ENCODE measurements around the gene UPF1. TPM values are rescaled to one million over a fixed set of nuclear protein-coding genes. Genes with fewer than 3 reads are reported as not detected.

UPF1 gene
- polyA plus RNA-seq, 1 of the 3 experiments (the other 2 are of a cell fraction): 33.3 TPM

DNA sequence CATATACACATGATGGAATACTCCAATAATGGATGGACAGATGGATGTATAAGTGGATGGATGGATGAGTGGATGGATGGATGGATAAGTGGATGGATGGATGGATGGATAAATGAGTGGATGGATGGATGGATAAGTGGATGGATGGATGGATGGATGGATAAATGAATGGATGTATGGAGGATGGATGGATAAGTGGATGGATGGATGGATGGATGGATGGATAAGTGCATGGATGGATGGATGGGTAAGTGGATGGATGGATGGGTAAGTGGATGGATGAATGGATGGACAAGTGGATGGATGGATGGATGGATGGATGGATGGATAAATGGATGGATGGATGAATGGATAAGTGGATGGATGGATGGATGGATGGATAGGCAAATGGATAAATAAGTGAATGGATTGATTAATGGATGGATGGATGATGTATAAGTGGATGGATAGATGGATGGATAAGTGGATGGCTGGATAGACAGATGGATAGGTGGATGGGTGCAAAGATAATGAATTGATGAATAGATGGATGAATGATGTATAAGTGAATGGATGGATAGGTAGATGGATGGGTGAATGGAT, 32.3 kb upstream of the UPF1 start (continued):
- TF ChIP-seq RXRA (IDR thresholded peaks at IDR 0.05; ENCODE audit: borderline replicate concordance, low read depth): no peak
- TF ChIP-seq, protein P1, sequence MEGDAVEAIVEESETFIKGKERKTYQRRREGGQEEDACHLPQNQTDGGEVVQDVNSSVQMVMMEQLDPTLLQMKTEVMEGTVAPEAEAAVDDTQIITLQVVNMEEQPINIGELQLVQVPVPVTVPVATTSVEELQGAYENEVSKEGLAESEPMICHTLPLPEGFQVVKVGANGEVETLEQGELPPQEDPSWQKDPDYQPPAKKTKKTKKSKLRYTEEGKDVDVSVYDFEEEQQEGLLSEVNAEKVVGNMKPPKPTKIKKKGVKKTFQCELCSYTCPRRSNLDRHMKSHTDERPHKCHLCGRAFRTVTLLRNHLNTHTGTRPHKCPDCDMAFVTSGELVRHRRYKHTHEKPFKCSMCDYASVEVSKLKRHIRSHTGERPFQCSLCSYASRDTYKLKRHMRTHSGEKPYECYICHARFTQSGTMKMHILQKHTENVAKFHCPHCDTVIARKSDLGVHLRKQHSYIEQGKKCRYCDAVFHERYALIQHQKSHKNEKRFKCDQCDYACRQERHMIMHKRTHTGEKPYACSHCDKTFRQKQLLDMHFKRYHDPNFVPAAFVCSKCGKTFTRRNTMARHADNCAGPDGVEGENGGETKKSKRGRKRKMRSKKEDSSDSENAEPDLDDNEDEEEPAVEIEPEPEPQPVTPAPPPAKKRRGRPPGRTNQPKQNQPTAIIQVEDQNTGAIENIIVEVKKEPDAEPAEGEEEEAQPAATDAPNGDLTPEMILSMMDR (IDR thresholded peaks at IDR 0.05): no peak

DNA sequence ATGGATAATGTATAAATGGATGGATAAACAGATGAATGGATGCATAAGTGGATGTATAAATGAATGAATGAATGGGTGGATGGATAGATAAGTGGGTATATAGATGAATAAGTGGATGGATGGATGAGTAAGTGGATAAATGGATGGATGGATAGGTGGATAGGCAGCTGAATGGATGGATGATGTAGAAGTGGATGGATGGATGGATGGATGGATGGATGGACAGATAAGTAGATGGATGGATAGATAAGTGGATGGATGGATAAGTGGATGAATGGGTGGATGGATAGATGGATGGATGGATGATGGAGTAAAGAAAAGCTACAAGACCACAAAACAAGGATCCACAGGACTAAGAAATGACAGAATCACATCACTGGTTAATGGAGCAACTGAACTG, 31.7 kb upstream of the UPF1 start:
- H3K4me3 ChIP-seq (ENCODE audit: low read depth in 2 of 2, low read length in 1 of 2): no peak overlapping the region
- POLR2A ChIA-PET: no interaction called here

DNA sequence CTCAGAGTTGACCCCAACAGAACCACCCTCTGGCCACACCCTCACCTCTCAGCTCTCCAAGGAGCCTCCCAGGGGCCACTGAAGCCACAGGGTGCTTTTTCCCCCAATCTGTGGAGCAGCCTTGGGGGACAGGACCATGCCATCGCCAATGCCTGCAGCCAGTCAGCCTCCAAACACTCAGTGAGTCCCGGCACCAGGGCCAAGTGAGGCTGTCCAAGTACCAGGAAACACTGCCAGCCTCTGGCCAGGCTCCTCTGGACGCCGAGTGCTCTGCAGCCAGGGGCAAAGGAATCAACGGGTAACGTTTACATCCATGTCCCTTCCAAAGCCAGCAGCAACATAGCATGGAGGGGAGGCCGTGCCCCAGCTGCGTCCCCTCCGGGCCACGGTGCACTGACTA, 31.1 kb upstream of the UPF1 start:
- no peak for DNase-seq
- Histone ChIP-seq H3K4me3 (ENCODE audit: low read depth in 2 of 2, low read length in 1 of 2) (no peak overlapping the region), H3K27ac (ENCODE audit: low read depth in 2 of 2, low read length in 1 of 2) (no peak overlapping the region), H3K4me2 (no peak overlapping the region), H3K9me2 (no peaks in the 10 kb centered on the region), H3K79me2 (ENCODE audit: insufficient read depth) (no peaks in the 10 kb centered on the region), H3K9ac (no peak overlapping the region), H3K9me3 (no peaks in the 10 kb centered on the region), H3K4me1 (ENCODE audit: control insufficient read depth in 1 of 2, insufficient read depth in 2 of 2, low read depth in 1 of 2, low read length in 1 of 2) (peaks cover 0 to 2% of the 10 kb centered on the region in 2 experiments; a peak in 1 of 4 replicates), H3K36me3 (replicated peaks in 1 of 2; ENCODE audit: control insufficient read depth in 1 of 2, insufficient read depth in 2 of 2, low read length in 1 of 2) (no peaks in the 10 kb centered on the region), H3F3A (replicated peaks; ENCODE audit: insufficient read depth) (no peaks in the 10 kb centered on the region), H2AFZ (ENCODE audit: low read depth) (no peak overlapping the region), H3K27me3 (ENCODE audit: insufficient read depth) (0 out of 2 replicates have a peak, but pooled peaks cover 5% of the 10 kb centered on the region), H4K20me1 (ENCODE audit: insufficient read depth) (no peaks in the 10 kb centered on the region)
- 60% methylated on average over 1 of the region's 10 CpGs for WGBS (ENCODE audit: low lambda C conversion rate)
- POLR2A ChIA-PET: no interaction called here
- CTCF ChIA-PET: interaction anchor here (2.6 kb wide), 1 partner anchor 47 kb away, joined by 8 read pairs; no protein-coding TSS in a partner anchor
- TF ChIP-seq SMC3 (IDR thresholded peaks at IDR 0.05; ENCODE audit: low read depth, low read length) (no peak), ELF1 (IDR thresholded peaks at IDR 0.05) (no peak), MXI1 (IDR thresholded peaks at IDR 0.05; ENCODE audit: low read depth, low read length) (no peak), NRF1 (IDR thresholded peaks at IDR 0.05; ENCODE audit: low read depth, low read length) (no peak), EZH2phosphoT487 (IDR thresholded peaks at IDR 0.05; ENCODE audit: borderline replicate concordance, low read depth) (no peak), YY1 (IDR thresholded peaks at IDR 0.05; ENCODE audit: low read depth) (no peak)
- TF ChIP-seq, protein P2, sequence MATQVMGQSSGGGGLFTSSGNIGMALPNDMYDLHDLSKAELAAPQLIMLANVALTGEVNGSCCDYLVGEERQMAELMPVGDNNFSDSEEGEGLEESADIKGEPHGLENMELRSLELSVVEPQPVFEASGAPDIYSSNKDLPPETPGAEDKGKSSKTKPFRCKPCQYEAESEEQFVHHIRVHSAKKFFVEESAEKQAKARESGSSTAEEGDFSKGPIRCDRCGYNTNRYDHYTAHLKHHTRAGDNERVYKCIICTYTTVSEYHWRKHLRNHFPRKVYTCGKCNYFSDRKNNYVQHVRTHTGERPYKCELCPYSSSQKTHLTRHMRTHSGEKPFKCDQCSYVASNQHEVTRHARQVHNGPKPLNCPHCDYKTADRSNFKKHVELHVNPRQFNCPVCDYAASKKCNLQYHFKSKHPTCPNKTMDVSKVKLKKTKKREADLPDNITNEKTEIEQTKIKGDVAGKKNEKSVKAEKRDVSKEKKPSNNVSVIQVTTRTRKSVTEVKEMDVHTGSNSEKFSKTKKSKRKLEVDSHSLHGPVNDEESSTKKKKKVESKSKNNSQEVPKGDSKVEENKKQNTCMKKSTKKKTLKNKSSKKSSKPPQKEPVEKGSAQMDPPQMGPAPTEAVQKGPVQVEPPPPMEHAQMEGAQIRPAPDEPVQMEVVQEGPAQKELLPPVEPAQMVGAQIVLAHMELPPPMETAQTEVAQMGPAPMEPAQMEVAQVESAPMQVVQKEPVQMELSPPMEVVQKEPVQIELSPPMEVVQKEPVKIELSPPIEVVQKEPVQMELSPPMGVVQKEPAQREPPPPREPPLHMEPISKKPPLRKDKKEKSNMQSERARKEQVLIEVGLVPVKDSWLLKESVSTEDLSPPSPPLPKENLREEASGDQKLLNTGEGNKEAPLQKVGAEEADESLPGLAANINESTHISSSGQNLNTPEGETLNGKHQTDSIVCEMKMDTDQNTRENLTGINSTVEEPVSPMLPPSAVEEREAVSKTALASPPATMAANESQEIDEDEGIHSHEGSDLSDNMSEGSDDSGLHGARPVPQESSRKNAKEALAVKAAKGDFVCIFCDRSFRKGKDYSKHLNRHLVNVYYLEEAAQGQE (IDR thresholded peaks at IDR 0.05; ENCODE audit: low read depth, low read length): no peak

More for the DNA sequence above, 31.7 kb upstream of the UPF1 start:
- CTCF ChIA-PET: interaction anchor here (2.6 kb wide), 1 partner anchor 47 kb away, joined by 8 read pairs; no protein-coding TSS in a partner anchor
- TF ChIP-seq RFX5 (IDR thresholded peaks at IDR 0.05; ENCODE audit: low read length): no peak
- TF ChIP-seq, protein P3, sequence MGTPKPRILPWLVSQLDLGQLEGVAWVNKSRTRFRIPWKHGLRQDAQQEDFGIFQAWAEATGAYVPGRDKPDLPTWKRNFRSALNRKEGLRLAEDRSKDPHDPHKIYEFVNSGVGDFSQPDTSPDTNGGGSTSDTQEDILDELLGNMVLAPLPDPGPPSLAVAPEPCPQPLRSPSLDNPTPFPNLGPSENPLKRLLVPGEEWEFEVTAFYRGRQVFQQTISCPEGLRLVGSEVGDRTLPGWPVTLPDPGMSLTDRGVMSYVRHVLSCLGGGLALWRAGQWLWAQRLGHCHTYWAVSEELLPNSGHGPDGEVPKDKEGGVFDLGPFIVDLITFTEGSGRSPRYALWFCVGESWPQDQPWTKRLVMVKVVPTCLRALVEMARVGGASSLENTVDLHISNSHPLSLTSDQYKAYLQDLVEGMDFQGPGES (IDR thresholded peaks at IDR 0.05; ENCODE audit: low read depth, low read length): no peak
- TF ChIP-seq RXRA (IDR thresholded peaks at IDR 0.05; ENCODE audit: borderline replicate concordance, low read depth): no peak
- no peak for TF ChIP-seq NFIC (IDR thresholded peaks at IDR 0.05; ENCODE audit: borderline replicate concordance)
- TF ChIP-seq, protein P4, sequence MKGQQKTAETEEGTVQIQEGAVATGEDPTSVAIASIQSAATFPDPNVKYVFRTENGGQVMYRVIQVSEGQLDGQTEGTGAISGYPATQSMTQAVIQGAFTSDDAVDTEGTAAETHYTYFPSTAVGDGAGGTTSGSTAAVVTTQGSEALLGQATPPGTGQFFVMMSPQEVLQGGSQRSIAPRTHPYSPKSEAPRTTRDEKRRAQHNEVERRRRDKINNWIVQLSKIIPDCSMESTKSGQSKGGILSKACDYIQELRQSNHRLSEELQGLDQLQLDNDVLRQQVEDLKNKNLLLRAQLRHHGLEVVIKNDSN (IDR thresholded peaks at IDR 0.05; ENCODE audit: borderline replicate concordance, low read depth): no peak
- TF ChIP-seq YY1 (IDR thresholded peaks at IDR 0.05; ENCODE audit: low read depth): no peak
- TF ChIP-seq NRF1 (IDR thresholded peaks at IDR 0.05; ENCODE audit: low read depth, low read length): no peak
- TF ChIP-seq GABPA (IDR thresholded peaks at IDR 0.05; ENCODE audit: low read depth): no peak
- TF ChIP-seq FOSL2 (IDR thresholded peaks at IDR 0.05; ENCODE audit: borderline replicate concordance, low read depth): no peak
- no peaks in the 10 kb centered on the region for H3K9me3 ChIP-seq
- H3K79me2 ChIP-seq (ENCODE audit: insufficient read depth): no peaks in the 10 kb centered on the region
- no peak overlapping the region for H3K4me2 ChIP-seq
- no peaks in the 10 kb centered on the region for H3K36me3 ChIP-seq (replicated peaks in 1 of 2; ENCODE audit: control insufficient read depth in 1 of 2, insufficient read depth in 2 of 2, low read length in 1 of 2)
- H3K27me3 ChIP-seq (ENCODE audit: insufficient read depth): 0 out of 2 replicates have a peak, but pooled peaks cover 5% of the 10 kb centered on the region
- DNase-seq: no peak
- no peaks in the 10 kb centered on the region for H3K9me2 ChIP-seq
- H3K27ac ChIP-seq (ENCODE audit: low read depth in 2 of 2, low read length in 1 of 2): no peak overlapping the region
- H3F3A ChIP-seq (replicated peaks; ENCODE audit: insufficient read depth): no peaks in the 10 kb centered on the region
- H2AFZ ChIP-seq (ENCODE audit: low read depth): no peak overlapping the region
- no peak overlapping the region for H3K9ac ChIP-seq
- H4K20me1 ChIP-seq (ENCODE audit: insufficient read depth): no peaks in the 10 kb centered on the region
- H3K4me1 ChIP-seq (ENCODE audit: control insufficient read depth in 1 of 2, insufficient read depth in 2 of 2, low read depth in 1 of 2, low read length in 1 of 2): peaks cover 0 to 6% of the 10 kb centered on the region in 2 experiments; a peak in 1 of 4 replicates

Data from SK-N-SH (cell line).